WERI-Rb-1 (cell line): ENCODE results near the gene INTS11.

Experiments used
- DNase-seq: peaks from one replicate; pipeline ENCODE4 v3.0.0-alpha.2; 2020
- H3K27ac ChIP-seq: fragments of 250-450 bp; sonication (Bioruptor Pico); 2 replicates; pipeline ENCODE4 v1.5.1; 2020; ENCODE audit warnings: mild to moderate bottlenecking, moderate library complexity
- H3K27me3 ChIP-seq: fragments of 250-450 bp; sonication (Bioruptor Pico); 2 replicates; pipeline ENCODE4 v1.5.1; 2021; ENCODE audit warnings: mild to moderate bottlenecking, low read depth, moderate library complexity; ENCODE audit not compliant: insufficient read depth, severe bottlenecking
- H3K36me3 ChIP-seq: fragments of 250-450 bp; sonication (Bioruptor Pico); 2 replicates; pipeline ENCODE4 v1.5.1; 2020; ENCODE audit warnings: mild to moderate bottlenecking, moderate library complexity
- H3K4me3 ChIP-seq: 2 replicates; pipeline ENCODE4 v1.5.1; 2011; ENCODE audit warnings: low read depth, mild to moderate bottlenecking, control low read depth, low read length
- H3K9me3 ChIP-seq: fragments of 250-450 bp; sonication (Bioruptor Pico); 2 replicates; pipeline ENCODE4 v1.5.1; 2021; ENCODE audit warnings: mild to moderate bottlenecking, moderate library complexity; ENCODE audit not compliant: severe bottlenecking
- TF ChIP-seq, protein P1 (sequence below): IDR thresholded peaks from 2 replicates; pipeline ENCODE4 v1.5.1; 2011; ENCODE audit warnings: low read depth, mild to moderate bottlenecking, control low read depth, inconsistent platforms, low read length

Gene INTS11

DNA sequence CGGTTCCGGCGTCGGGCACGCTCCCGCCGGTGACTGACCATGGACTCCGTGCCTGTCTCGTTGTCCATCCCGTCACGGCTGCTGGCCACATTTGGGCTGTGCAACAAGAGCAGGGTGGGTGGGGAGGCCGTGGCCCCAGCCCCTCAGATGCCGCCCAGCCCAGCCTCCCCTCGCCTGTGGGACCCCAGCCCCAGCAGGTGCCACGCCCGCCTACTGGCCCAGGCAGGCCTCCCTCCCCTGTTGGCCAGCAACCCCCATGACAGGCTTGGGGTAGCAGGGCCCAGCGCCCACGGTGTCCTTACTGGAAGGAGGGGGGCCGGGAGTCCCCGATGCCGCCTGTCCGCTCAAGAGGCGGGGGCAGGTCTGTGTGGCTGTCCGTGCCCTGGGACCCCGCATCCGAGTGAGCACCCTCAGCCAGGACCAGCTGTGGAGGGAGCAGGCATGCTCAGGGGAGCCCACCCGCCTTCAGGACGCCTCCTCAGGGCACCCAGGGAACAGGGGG is 17.7 kb upstream of the INTS11 start:
- H3K4me3 ChIP-seq: no peak overlapping the region
- DNase-seq: no peak

DNA sequence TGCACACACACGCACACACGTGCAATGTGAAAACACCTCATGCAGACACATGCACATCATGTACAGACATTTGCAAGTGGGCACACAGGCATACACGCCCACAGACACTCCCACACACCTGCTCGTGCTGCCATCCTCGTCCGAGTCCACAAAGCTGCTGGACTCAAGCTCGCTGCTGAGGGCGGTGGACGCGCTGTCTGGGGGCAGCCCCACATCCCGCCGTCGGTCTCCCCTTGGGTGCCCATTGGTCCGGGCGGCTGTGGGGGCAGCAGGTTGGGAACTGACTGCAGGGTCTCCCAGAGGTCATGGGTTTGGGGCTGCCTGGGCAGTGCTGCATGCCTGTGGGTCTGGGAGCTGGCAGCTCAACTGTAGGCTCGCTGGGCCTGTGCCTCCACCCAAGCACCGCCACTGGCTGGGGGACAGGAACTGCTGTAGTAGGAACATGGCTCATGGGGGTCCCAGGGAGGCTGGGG is 17.1 kb upstream of the INTS11 start:
- Histone ChIP-seq H3K36me3 (peaks cover 42% of the 10 kb centered on the region), H3K27me3 (no peaks in the 10 kb centered on the region), H3K27ac (no peak overlapping the region), H3K9me3 (no peaks in the 10 kb centered on the region), H3K4me3 (no peak overlapping the region)
- TF ChIP-seq, protein P1, sequence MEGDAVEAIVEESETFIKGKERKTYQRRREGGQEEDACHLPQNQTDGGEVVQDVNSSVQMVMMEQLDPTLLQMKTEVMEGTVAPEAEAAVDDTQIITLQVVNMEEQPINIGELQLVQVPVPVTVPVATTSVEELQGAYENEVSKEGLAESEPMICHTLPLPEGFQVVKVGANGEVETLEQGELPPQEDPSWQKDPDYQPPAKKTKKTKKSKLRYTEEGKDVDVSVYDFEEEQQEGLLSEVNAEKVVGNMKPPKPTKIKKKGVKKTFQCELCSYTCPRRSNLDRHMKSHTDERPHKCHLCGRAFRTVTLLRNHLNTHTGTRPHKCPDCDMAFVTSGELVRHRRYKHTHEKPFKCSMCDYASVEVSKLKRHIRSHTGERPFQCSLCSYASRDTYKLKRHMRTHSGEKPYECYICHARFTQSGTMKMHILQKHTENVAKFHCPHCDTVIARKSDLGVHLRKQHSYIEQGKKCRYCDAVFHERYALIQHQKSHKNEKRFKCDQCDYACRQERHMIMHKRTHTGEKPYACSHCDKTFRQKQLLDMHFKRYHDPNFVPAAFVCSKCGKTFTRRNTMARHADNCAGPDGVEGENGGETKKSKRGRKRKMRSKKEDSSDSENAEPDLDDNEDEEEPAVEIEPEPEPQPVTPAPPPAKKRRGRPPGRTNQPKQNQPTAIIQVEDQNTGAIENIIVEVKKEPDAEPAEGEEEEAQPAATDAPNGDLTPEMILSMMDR: no peak
- DNase-seq: no peak

More for the DNA sequence above, 17.7 kb upstream of the INTS11 start:
- Histone ChIP-seq H3K36me3 (peaks cover 43% of the 10 kb centered on the region), H3K9me3 (no peaks in the 10 kb centered on the region), H3K27me3 (no peaks in the 10 kb centered on the region), H3K27ac (no peak overlapping the region)
- TF ChIP-seq, protein P1: no peak

DNA sequence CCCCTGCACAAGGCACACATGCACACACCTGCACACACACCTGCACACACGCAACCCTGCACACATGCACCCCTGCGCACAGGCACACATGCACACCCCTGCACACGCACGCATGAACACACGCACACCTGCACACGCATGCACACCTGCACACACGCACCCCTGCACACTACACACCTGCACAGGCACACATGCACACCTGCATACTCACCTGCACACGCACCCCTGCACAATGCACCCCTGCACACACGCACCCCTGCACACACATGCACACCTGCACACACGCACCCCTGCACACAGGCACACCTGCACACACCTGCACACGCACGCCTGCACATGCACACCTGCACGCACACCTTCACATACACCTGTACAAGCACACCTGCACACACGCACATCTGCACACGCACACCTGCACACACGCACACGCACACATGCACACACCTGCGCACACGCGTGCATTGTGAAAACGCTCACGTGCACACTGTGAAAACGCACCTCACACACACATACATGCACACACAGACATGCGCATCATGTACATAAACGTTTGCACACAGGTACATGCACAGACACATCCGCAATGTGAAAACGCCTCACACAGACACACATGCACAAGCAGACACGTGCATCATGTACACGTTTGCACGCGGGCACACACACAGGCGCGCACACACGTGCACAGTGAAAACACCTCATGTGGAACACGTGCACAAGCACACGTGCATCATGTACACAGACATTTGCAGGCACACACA is 16.5 kb upstream of the INTS11 start:
- Histone ChIP-seq H3K9me3 (no peaks in the 10 kb centered on the region), H3K27ac (no peak overlapping the region), H3K27me3 (no peaks in the 10 kb centered on the region), H3K36me3 (peaks cover 42% of the 10 kb centered on the region), H3K4me3 (no peak overlapping the region)
- TF ChIP-seq, protein P1: no peak
- no peak for DNase-seq

DNA sequence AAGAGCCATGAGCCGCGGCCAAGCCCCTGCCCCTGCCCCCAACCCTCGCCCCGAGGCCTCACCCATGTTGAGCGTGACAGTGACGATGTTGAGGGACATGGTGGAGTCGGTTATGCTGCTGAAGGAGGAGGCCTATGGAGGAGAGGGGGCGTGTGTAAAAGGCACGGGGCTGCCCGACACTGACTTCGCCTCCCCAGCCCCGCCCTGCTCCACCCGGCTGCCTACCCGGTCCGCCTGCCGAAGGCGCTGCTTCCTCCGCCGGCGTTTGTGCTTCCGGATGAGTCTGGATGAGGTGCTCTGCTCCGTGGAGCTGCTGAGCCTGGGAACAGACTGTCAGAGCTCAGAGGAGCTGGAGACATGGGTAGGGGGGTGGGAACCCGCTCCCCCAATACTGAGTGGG is 15.7 kb upstream of the INTS11 start:
- TF ChIP-seq, protein P1: no peak
- H3K4me3 ChIP-seq: no peak overlapping the region
- peaks cover 47% of the 10 kb centered on the region for H3K36me3 ChIP-seq
- no peaks in the 10 kb centered on the region for H3K27me3 ChIP-seq
- H3K27ac ChIP-seq: no peak overlapping the region
- no peaks in the 10 kb centered on the region for H3K9me3 ChIP-seq
- no peak for DNase-seq

GRCh38 chr1:1338278-1338677 is 13.8 kb upstream of the INTS11 start:
- peaks cover 55% of the 10 kb centered on the region for H3K36me3 ChIP-seq
- TF ChIP-seq, protein P1: no peak
- no peak overlapping the region for H3K27ac ChIP-seq

More at GRCh38 chr1:1338278-1338677, 13.8 kb upstream of the INTS11 start:
- Histone ChIP-seq H3K27me3 (no peaks in the 10 kb centered on the region), H3K4me3 (no peak overlapping the region), H3K9me3 (no peaks in the 10 kb centered on the region)
- DNase-seq: no peak
